Mammary epithelial cell (primary cell): ENCODE data around the gene TRIM23.

Source experiments
- CTCF ChIP-seq, 2 donors: IDR thresholded peaks in 1 of 2; conservative IDR thresholded peaks in 1 of 2; 2 replicates each; pipeline ENCODE4 v1.5.1; 2011 to 2012; ENCODE audit warnings: inconsistent platforms in 2 of 2, low read length in 2 of 2, mild to moderate bottlenecking in 2 of 2, control low read depth in 1 of 2, low read depth in 1 of 2; ENCODE audit not compliant: insufficient read depth in 1 of 2; ENCODE audit errors: extremely low read depth in 1 of 2
- EZH2 ChIP-seq: IDR thresholded peaks from 2 replicates; pipeline ENCODE4 v1.6.1; 2012; ENCODE audit warnings: low read length, inconsistent platforms, borderline replicate concordance

GRCh38 chr5:65563777-65564176 is 60.4 kb downstream of the TRIM23 start:
- TF ChIP-seq EZH2 (no peak), CTCF (conservative IDR thresholded peaks at IDR 0.05 in 1 of 2, IDR thresholded peaks at IDR 0.05 in 1 of 2; ENCODE audit: extremely low read depth in 1 of 2, insufficient read depth in 1 of 2, low read depth in 1 of 2, low read length in 2 of 2) (no peak)
